ENCODE measurements around the gene KLF6. TPM values are rescaled to one million over a fixed set of nuclear protein-coding genes. Genes with fewer than 3 reads are reported as not detected.

The KLF6 gene
- total and polyA plus RNA-seq, 9 of the 15 experiments (the other 6 are each of a cell fraction or from before 2014, with no cell fraction given), result 3.2 to 23.9 (median 8.0) TPM

DNA sequence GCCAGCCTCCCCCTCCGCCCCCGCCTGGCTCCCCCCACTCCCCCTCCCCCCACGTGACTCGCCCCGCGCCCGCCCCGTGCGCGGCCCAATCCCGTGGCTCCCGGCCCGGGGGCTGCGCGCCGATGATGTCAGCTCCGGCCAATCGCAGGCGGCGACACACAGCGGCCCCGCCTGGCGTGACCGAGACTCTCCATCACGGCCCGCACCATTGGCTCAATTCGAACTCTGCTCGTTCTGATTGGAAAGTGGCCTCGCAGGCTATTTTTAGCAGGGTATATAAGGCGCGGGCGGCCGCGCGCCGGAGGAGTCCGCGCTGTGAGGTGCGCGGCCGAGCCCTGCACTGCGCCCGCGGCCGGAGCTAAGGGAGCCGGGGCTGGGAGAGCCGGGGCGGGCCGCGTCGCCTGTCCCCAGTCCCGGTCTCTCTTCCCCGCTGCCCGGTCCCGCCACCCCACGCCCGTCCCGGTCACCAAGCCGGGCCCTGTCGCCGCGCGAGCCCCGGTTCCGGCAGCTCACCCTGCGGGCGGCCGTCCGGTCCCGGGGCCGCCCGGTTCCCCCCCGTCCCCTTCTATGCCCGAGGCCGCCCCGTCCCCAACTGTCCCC is 342 bp upstream of the KLF6 start (continued):
- TF ChIP-seq, protein P1, sequence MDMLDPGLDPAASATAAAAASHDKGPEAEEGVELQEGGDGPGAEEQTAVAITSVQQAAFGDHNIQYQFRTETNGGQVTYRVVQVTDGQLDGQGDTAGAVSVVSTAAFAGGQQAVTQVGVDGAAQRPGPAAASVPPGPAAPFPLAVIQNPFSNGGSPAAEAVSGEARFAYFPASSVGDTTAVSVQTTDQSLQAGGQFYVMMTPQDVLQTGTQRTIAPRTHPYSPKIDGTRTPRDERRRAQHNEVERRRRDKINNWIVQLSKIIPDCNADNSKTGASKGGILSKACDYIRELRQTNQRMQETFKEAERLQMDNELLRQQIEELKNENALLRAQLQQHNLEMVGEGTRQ (CRISPR knock-in tag; IDR thresholded peaks at IDR 0.05), result peak; percentile 79
- TF ChIP-seq ARID1B (IDR thresholded peaks at IDR 0.05) (no peak), TAL1 (IDR thresholded peaks at IDR 0.05) (no peak), SMAD2 (IDR thresholded peaks at IDR 0.05; ENCODE audit: low read depth, low read length) (no peak), ATF7 (IDR thresholded peaks at IDR 0.05) (peak; percentile 99), GTF2F1 (IDR thresholded peaks at IDR 0.05; ENCODE audit: low read depth, low read length) (peak; percentile 94), NFE2L1 (tag; IDR thresholded peaks at IDR 0.05; ENCODE audit: borderline replicate concordance, low read depth) (no peak), ZNF561 (CRISPR knock-in tag; conservative IDR thresholded peaks at IDR 0.05) (no peak), HDAC6 (IDR thresholded peaks at IDR 0.05; ENCODE audit: low read depth, low read length) (no peak), FOXJ3 (CRISPR knock-in tag; IDR thresholded peaks at IDR 0.05) (no peak), ZNF695 (CRISPR knock-in tag; IDR thresholded peaks at IDR 0.05) (no peak), NFATC3 (IDR thresholded peaks at IDR 0.05) (no peak), PHF20 (IDR thresholded peaks at IDR 0.05; ENCODE audit: partially characterized antibody) (no peak), NCOR1 (IDR thresholded peaks at IDR 0.05) (peak; percentile 27; the same call in 1 of the 2 replicates), FOXK2 (conservative IDR thresholded peaks at IDR 0.05 in 1 of 2, IDR thresholded peaks at IDR 0.05 in 1 of 2; ENCODE audit: low read depth in 2 of 2) (no peak), SIN3B (IDR thresholded peaks at IDR 0.05; ENCODE audit: low read depth) (peak; percentile 44; the same call in 1 of the 2 replicates), XRCC5 (IDR thresholded peaks at IDR 0.05; ENCODE audit: low read depth, low read length) (0 out of 2 replicates have a peak, but pooled peaks have one; percentile 15)
- TF ChIP-seq, protein P2, sequence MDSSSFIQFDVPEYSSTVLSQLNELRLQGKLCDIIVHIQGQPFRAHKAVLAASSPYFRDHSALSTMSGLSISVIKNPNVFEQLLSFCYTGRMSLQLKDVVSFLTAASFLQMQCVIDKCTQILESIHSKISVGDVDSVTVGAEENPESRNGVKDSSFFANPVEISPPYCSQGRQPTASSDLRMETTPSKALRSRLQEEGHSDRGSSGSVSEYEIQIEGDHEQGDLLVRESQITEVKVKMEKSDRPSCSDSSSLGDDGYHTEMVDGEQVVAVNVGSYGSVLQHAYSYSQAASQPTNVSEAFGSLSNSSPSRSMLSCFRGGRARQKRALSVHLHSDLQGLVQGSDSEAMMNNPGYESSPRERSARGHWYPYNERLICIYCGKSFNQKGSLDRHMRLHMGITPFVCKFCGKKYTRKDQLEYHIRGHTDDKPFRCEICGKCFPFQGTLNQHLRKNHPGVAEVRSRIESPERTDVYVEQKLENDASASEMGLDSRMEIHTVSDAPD (CRISPR knock-in tag; IDR thresholded peaks at IDR 0.05), result no peak
- TF ChIP-seq, protein P3, sequence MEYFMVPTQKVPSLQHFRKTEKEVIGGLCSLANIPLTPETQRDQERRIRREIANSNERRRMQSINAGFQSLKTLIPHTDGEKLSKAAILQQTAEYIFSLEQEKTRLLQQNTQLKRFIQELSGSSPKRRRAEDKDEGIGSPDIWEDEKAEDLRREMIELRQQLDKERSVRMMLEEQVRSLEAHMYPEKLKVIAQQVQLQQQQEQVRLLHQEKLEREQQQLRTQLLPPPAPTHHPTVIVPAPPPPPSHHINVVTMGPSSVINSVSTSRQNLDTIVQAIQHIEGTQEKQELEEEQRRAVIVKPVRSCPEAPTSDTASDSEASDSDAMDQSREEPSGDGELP (CRISPR knock-in tag; IDR thresholded peaks at IDR 0.05; ENCODE audit: borderline replicate concordance), result no peak; the same call in 1 of the 2 replicates
- TF ChIP-seq, protein P4, sequence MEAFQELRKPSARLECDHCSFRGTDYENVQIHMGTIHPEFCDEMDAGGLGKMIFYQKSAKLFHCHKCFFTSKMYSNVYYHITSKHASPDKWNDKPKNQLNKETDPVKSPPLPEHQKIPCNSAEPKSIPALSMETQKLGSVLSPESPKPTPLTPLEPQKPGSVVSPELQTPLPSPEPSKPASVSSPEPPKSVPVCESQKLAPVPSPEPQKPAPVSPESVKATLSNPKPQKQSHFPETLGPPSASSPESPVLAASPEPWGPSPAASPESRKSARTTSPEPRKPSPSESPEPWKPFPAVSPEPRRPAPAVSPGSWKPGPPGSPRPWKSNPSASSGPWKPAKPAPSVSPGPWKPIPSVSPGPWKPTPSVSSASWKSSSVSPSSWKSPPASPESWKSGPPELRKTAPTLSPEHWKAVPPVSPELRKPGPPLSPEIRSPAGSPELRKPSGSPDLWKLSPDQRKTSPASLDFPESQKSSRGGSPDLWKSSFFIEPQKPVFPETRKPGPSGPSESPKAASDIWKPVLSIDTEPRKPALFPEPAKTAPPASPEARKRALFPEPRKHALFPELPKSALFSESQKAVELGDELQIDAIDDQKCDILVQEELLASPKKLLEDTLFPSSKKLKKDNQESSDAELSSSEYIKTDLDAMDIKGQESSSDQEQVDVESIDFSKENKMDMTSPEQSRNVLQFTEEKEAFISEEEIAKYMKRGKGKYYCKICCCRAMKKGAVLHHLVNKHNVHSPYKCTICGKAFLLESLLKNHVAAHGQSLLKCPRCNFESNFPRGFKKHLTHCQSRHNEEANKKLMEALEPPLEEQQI (IDR thresholded peaks at IDR 0.05), result no peak
- TF ChIP-seq, protein P5, sequence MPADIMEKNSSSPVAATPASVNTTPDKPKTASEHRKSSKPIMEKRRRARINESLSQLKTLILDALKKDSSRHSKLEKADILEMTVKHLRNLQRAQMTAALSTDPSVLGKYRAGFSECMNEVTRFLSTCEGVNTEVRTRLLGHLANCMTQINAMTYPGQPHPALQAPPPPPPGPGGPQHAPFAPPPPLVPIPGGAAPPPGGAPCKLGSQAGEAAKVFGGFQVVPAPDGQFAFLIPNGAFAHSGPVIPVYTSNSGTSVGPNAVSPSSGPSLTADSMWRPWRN (IDR thresholded peaks at IDR 0.05; ENCODE audit: low read depth), result peak; percentile 74; the same call in 1 of the 2 replicates
- TF ChIP-seq, protein P6, sequence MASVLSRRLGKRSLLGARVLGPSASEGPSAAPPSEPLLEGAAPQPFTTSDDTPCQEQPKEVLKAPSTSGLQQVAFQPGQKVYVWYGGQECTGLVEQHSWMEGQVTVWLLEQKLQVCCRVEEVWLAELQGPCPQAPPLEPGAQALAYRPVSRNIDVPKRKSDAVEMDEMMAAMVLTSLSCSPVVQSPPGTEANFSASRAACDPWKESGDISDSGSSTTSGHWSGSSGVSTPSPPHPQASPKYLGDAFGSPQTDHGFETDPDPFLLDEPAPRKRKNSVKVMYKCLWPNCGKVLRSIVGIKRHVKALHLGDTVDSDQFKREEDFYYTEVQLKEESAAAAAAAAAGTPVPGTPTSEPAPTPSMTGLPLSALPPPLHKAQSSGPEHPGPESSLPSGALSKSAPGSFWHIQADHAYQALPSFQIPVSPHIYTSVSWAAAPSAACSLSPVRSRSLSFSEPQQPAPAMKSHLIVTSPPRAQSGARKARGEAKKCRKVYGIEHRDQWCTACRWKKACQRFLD (CRISPR knock-in tag; IDR thresholded peaks at IDR 0.05), result no peak; the same call in 1 of the 2 replicates

Data from K562 (cell line).